ENCODE data around the gene CDK6.
"Not testable (repeated sequence)": the region's sequence is repeated elsewhere in the genome, so short reads cannot be mapped to it uniquely, and the experiment has no call there.

The CDK6 gene

DNA sequence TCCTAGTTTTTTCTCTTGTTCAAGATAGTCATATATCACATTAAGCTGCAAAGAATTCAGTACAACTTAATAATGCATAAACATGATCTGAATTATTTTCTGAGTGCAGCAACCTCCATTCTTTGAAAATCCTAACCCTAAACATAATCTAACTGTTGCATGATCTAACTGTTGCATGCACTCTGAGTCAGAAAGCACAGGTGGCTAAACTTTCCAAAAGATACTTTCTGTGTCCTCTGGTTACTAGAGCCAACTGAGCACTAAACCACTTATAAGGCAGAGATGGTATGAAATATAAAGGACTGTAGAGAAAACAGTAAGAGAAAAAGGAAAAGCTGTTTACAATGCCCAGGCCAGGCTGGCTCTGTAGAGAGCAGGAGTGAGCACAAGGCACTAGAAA, 223.2 kb downstream of the CDK6 start:
- no peak for DNase-seq (ENCODE audit: extremely low read depth, low read depth)
- TF ChIP-seq, protein P1, sequence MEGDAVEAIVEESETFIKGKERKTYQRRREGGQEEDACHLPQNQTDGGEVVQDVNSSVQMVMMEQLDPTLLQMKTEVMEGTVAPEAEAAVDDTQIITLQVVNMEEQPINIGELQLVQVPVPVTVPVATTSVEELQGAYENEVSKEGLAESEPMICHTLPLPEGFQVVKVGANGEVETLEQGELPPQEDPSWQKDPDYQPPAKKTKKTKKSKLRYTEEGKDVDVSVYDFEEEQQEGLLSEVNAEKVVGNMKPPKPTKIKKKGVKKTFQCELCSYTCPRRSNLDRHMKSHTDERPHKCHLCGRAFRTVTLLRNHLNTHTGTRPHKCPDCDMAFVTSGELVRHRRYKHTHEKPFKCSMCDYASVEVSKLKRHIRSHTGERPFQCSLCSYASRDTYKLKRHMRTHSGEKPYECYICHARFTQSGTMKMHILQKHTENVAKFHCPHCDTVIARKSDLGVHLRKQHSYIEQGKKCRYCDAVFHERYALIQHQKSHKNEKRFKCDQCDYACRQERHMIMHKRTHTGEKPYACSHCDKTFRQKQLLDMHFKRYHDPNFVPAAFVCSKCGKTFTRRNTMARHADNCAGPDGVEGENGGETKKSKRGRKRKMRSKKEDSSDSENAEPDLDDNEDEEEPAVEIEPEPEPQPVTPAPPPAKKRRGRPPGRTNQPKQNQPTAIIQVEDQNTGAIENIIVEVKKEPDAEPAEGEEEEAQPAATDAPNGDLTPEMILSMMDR (IDR thresholded peaks at IDR 0.05; ENCODE audit: low read depth, low read length): no peak

DNA sequence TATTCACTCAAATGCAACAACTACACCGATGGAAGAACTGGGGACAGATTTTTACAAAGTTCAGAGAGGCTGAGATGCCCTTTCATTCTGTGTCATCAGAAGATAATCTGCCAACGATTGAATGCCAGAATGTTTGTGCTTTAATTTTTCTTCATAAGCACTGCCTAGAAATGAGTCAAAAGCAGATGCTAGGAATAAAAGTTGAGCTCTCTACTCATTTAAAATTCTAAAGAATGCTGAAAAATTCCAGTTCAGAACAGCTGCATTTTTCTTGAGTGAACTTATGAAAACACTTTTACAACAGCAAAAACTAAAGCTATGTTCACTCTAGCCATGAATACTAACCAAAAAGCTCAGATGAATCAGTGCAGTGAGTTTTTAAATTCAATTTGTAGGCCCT, 223.9 kb downstream of the CDK6 start:
- TF ChIP-seq, protein P1 (IDR thresholded peaks at IDR 0.05; ENCODE audit: low read depth, low read length): no peak
- no peak for DNase-seq (ENCODE audit: extremely low read depth, low read depth)

DNA sequence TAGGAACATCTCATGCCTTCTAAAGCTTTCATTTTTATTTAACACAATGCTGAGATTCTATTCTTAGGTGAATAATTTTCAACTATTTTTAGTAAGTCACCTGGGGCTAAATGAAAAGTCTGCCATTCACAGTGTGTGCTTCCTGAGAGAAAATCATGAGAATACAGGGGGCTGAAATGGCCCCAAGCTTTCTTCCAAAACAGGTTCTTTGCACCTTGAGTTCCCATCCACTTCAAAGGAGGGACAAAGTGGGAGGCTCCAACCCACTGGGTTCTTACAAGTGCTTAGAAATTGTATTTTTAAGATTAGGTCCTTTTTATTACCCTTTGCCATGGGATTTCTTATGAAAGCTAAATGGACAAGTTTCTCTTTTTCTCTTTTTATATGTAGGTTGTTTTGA, 224.6 kb downstream of the CDK6 start:
- no peak for DNase-seq (ENCODE audit: extremely low read depth, low read depth)
- TF ChIP-seq, protein P1 (IDR thresholded peaks at IDR 0.05; ENCODE audit: low read depth, low read length): no peak

DNA sequence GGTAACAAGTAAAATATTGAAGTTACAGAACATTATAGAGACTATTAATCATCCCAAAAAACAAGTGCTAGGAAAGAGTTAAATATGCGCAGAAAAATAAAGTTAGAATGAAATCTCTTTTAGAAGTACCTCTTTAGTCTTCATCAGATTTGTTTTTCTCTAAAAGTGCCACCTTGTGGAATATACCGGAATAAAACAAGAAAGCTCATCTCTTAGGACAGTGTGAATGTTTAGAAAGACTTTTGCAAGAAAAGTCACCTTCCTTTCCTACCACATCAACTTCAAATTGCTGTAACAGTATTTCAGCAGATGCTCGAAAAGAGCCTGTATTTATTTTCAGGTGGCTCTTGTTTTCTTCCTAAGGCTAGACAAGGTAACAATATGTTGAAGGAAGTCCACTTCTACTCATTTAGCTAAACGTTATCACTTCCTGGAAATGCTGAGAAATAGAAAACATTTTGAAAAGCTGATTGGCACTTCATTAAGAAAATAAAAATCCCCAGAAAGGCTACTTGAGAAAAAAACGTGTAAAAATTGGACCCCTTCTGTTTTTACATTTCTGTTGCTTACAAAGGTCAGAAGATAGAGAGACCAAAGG, 226.4 kb downstream of the CDK6 start:
- DNase-seq (ENCODE audit: extremely low read depth, low read depth): no peak

DNA sequence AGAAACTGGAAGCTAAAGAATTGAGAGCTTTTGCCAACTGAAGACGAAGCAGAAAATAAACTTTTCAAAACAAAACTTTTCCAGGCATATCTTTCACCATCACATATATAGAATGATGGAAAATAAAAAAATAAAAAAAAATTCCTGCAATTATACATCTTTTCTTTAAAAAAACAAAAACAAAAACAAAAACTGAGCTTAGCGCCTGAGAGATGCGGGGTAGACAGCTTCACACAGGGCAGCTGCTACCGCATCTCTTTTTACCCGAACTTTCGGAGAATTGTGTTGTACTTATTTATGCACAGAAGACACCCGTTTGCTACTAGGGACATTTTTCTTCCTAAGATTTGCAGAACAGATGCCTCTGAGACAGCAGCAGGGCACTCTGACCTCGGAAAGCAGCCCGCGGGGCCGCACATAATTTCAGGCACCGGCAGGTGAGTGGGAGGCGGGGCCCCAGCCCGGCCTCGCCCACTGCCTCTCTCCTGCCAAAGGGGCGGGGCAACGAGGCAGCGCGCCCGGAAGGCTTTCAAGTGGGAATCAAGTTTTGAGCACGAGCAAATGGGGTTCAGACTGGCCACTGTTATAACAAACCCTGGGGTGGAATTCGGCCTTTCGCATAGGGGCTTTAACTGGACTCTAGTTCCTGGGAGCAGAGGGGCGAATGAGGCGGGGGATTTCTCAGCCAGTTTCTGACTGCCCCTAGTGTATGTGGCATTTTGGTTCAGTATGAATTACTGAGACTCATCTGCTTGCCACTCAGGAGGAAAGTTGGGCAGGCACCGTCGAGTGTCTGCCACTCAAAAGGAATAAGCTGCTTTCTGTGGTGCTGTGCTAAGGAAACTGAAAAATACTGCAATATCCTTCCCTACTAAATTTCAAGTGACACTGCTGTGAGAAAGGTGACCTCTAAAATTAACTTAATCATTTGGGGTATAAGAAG, 227.7 kb downstream of the CDK6 start:
- no peak for DNase-seq (ENCODE audit: extremely low read depth, low read depth)
- TF ChIP-seq, protein P1 (IDR thresholded peaks at IDR 0.05; ENCODE audit: low read depth, low read length): no peak

More for the DNA sequence above, 226.4 kb downstream of the CDK6 start:
- TF ChIP-seq, protein P1 (IDR thresholded peaks at IDR 0.05; ENCODE audit: low read depth, low read length): peak; percentile 40

DNA sequence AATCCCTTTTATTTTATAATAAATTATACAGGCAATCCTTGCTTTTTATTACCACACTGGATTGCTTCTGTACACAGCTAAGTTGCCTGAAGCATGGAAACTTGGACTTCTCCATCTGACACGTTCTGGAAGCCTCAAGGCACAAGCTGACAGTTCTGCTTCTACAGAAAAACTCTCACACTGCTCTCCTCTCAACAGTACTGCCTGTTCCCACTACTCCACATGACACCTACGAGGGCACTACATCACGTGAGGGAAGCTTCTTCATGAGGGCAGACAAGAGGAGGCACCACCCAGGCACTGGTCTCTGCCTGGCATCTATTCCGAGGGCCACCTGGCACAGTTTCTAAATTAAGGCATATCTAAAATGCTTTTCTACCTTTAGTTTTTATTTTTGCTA, 229.4 kb downstream of the CDK6 start:
- no peak for DNase-seq (ENCODE audit: extremely low read depth, low read depth)
- TF ChIP-seq, protein P1 (IDR thresholded peaks at IDR 0.05; ENCODE audit: low read depth, low read length): no peak

DNA sequence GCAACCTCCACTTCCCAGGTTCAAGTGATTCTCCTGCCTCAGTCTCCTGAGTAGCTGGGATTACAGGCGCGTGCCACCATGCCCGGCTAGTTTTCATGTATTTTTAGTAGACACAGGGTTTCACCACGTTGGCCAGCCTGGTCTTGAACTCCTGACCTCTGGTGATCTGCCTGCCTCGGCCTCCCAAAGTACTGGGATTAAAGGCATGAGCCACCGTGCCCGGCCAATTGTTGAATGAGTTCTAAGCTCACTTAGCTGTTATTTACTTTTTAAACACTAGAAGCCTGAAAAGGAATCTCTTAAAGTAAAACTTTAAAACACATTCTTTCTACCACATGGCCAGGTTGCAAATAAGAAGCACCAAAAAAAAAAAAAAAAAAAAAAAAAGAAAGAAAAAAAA, 231.9 kb downstream of the CDK6 start:
- DNase-seq (ENCODE audit: extremely low read depth, low read depth): not testable (repeated sequence)
